Measurements from ENCODE around the gene PAX8. TPM values are rescaled to one million over a fixed set of nuclear protein-coding genes. Genes with fewer than 3 reads are reported as not detected.

The PAX8 gene
- polyA plus RNA-seq, 1 of the 3 experiments (the other 2 are of a cell fraction), result 0.23 TPM

DNA sequence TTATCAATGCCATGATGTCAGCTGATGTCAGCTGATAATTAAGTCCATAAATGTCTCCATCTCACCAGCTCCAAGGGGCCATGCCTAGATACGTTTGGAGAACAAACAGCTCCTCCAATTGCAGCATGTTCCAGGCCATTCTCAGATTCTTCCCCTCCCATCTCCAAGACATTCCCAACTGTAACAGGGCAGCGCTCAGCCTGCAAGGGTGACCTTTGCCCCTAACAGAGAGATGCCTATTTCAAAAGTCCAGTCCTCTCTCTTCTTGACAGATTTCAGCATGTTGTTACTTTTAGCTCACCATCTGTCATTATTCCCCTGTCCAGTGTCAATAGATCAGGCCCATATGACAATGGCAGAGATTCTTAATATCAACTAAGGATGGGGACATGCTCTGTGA lies 95.0 kb downstream of the PAX8 start:
- no peak overlapping the region for H3K4me3 ChIP-seq (ENCODE audit: low read depth in 2 of 2, low read length in 1 of 2)
- H3K4me2 ChIP-seq, result no peak overlapping the region
- no peak overlapping the region for H3K27ac ChIP-seq (ENCODE audit: low read depth in 2 of 2, low read length in 1 of 2)
- ChIA-PET CTCF (interaction anchor here (0.9 to 3.4 kb wide), 6 partner anchors 13 to 187 kb away, joined by 3 to 27 read pairs (median 3); no protein-coding TSS in a partner anchor), POLR2A (no interaction called here)
- no peaks in the 10 kb centered on the region for H3K79me2 ChIP-seq (ENCODE audit: insufficient read depth)
- no peaks in the 10 kb centered on the region for H3K36me3 ChIP-seq (replicated peaks in 1 of 2; ENCODE audit: control insufficient read depth in 1 of 2, insufficient read depth in 2 of 2, low read length in 1 of 2)
- H4K20me1 ChIP-seq (ENCODE audit: insufficient read depth), result no peaks in the 10 kb centered on the region
- no peak overlapping the region for H3K9ac ChIP-seq
- no peaks in the 10 kb centered on the region; a peak in 1 of 4 replicates for H3K4me1 ChIP-seq (ENCODE audit: control insufficient read depth in 1 of 2, insufficient read depth in 2 of 2, low read depth in 1 of 2, low read length in 1 of 2)
- no peaks in the 10 kb centered on the region for H3K9me2 ChIP-seq
- no peak overlapping the region for H2AFZ ChIP-seq (ENCODE audit: low read depth)
- H3F3A ChIP-seq (replicated peaks; ENCODE audit: insufficient read depth), result no peaks in the 10 kb centered on the region
- DNase-seq, result no peak
- TF ChIP-seq CTCF (IDR thresholded peaks at IDR 0.05) (no peak), TCF12 (IDR thresholded peaks at IDR 0.05) (no peak), TAF1 (IDR thresholded peaks at IDR 0.05; ENCODE audit: borderline replicate concordance, low read depth, low read length) (no peak), FOXJ3 (CRISPR knock-in tag; IDR thresholded peaks at IDR 0.05) (no peak), ELF1 (IDR thresholded peaks at IDR 0.05) (no peak), MXI1 (IDR thresholded peaks at IDR 0.05; ENCODE audit: low read depth, low read length) (no peak), FOSL2 (IDR thresholded peaks at IDR 0.05; ENCODE audit: borderline replicate concordance, low read depth) (no peak), GABPA (IDR thresholded peaks at IDR 0.05; ENCODE audit: low read depth) (no peak), JUND (IDR thresholded peaks at IDR 0.05) (no peak), MEF2A (IDR thresholded peaks at IDR 0.05; ENCODE audit: borderline replicate concordance, low read depth) (no peak), NFIC (IDR thresholded peaks at IDR 0.05; ENCODE audit: borderline replicate concordance) (no peak), SIN3A (IDR thresholded peaks at IDR 0.05; ENCODE audit: borderline replicate concordance, low read depth, low read length) (no peak), NRF1 (IDR thresholded peaks at IDR 0.05; ENCODE audit: low read depth, low read length) (no peak), EZH2phosphoT487 (IDR thresholded peaks at IDR 0.05; ENCODE audit: borderline replicate concordance, low read depth) (no peak), POLR2AphosphoS5 (IDR thresholded peaks at IDR 0.05; ENCODE audit: low read depth, low read length) (no peak), PBX3 (IDR thresholded peaks at IDR 0.05) (no peak)
- H3K27me3 ChIP-seq (ENCODE audit: insufficient read depth), result no peaks in the 10 kb centered on the region
- 54% methylated on average over 2 of the region's 2 CpGs for WGBS (ENCODE audit: low lambda C conversion rate)
- no peaks in the 10 kb centered on the region for H3K9me3 ChIP-seq

- 37% methylated on average over 4 of the region's 8 CpGs for WGBS (ENCODE audit: low lambda C conversion rate)
- ChIA-PET POLR2A (no interaction called here), CTCF (interaction anchor here (0.9 to 3.4 kb wide), 5 partner anchors 14 to 187 kb away, joined by 3 to 27 read pairs (median 3); no protein-coding TSS in a partner anchor)
- no peak for DNase-seq
- H3K9ac ChIP-seq, result no peak overlapping the region
- no peaks in the 10 kb centered on the region; the same call in 1 of the 2 replicates for H3K27me3 ChIP-seq (ENCODE audit: insufficient read depth)
- no peaks in the 10 kb centered on the region for H3K79me2 ChIP-seq (ENCODE audit: insufficient read depth)
- no peak for TF ChIP-seq SIN3A (IDR thresholded peaks at IDR 0.05; ENCODE audit: borderline replicate concordance, low read depth, low read length)
- H3K36me3 ChIP-seq (replicated peaks in 1 of 2; ENCODE audit: control insufficient read depth in 1 of 2, insufficient read depth in 2 of 2, low read length in 1 of 2), result no peaks in the 10 kb centered on the region
- no peaks in the 10 kb centered on the region for H3F3A ChIP-seq (replicated peaks; ENCODE audit: insufficient read depth)
- H3K4me1 ChIP-seq (ENCODE audit: control insufficient read depth in 1 of 2, insufficient read depth in 2 of 2, low read depth in 1 of 2, low read length in 1 of 2), result no peaks in the 10 kb centered on the region; a peak in 1 of 4 replicates
- no peaks in the 10 kb centered on the region for H3K9me3 ChIP-seq
- no peak overlapping the region for H3K4me3 ChIP-seq (ENCODE audit: low read depth in 2 of 2, low read length in 1 of 2)
- H3K9me2 ChIP-seq, result no peaks in the 10 kb centered on the region
- H2AFZ ChIP-seq (ENCODE audit: low read depth), result no peak overlapping the region
- no peak overlapping the region for H3K4me2 ChIP-seq
- H4K20me1 ChIP-seq (ENCODE audit: insufficient read depth), result no peaks in the 10 kb centered on the region
- H3K27ac ChIP-seq (ENCODE audit: low read depth in 2 of 2, low read length in 1 of 2), result no peak overlapping the region
Measured at GRCh38 chr2:113183264-113183663, 95.5 kb downstream of the PAX8 start.
